NCI-H187 treated with DMSO at 0.1 percent for 48 hours (cell line): Measurements from ENCODE around the gene ZNF552.
A peak's percentile ranks its signal among the peaks of the same experiment; 100 is the strongest.

Experiments used
- DNase-seq: peaks from one replicate; lab custom pipeline; 2025; lab: John Stamatoyannopoulos, UW

Gene ZNF552

GRCh38 chr19:57776764-57777296 is 37.9 kb downstream of the ZNF552 start:
- no peak for DNase-seq

- DNase-seq: no peak
Observed at GRCh38 chr19:57773488-57773887, 41.2 kb downstream of the ZNF552 start.

GRCh38 chr19:57771417-57771816 is 43.3 kb downstream of the ZNF552 start:
- no peak for DNase-seq

- DNase-seq: peak; percentile 37
Observed at GRCh38 chr19:57769345-57770131, 45.2 kb downstream of the ZNF552 start, which contains the start of gene ZNF586. ZNF586 (plus strand) TSS chr19:57769676; CDS start chr19:57769843, 167 bp downstream.

- DNase-seq: no peak
Observed at GRCh38 chr19:57759096-57759495, 55.6 kb downstream of the ZNF552 start.

- DNase-seq: no peak
Observed at GRCh38 chr19:57757941-57758340, 56.8 kb downstream of the ZNF552 start.
